ENCODE measurements around the gene LRRC56. TPM values are rescaled to one million over a fixed set of nuclear protein-coding genes. Genes with fewer than 3 reads are reported as not detected.
A peak's percentile ranks its signal among the peaks of the same experiment; 100 is the strongest.

LRRC56 gene
- total and polyA plus RNA-seq, 2 of the 13 experiments (the other 11 are each of a cell fraction or from before 2014, with no cell fraction given): 0.11 to 0.29 TPM

DNA sequence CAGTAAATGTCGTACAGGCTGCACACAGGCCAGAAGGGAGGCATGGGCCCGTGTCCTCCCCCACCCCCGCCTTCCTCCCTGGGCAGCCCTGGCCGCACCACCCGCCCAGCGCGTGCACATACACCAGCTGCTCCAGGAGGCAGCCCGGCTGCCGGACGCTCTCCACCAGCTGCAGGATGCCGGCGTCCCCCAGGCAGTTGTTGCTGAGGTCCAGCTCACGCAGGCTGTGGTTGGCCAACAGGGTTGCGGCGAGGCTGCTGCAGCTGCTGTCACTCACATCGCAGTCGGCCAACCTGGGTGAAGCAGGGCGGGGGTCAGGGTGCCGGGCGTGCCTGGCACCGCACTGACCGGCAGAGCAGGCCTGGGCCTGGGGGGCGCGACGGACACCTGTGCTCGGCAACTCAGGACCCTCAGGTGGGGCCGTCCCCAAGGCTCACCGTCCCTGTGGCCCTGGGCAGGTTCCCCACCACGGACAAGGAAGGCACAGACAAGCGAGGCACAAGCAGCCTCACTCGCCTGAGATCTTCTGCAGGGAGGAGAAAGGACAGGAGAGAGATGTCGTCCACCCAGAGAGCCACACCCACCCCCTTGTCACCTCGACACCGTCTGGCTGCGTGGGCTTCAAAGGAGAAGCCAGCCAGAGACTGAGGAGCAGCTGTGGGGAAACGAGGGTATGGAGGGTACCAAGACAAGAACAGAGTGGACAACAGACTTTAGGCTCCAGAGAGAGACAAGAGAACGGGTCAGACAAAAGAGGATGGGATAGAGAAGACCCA lies 42.4 kb upstream of the LRRC56 start:
- Histone ChIP-seq H3K27ac (ENCODE audit: extremely low read length, insufficient read depth, low read length) (no peak overlapping the region), H3K9me3 (ENCODE audit: low read length) (no peaks in the 10 kb centered on the region), H3K4me2 (ENCODE audit: low read depth, low read length) (no peak overlapping the region), H3K36me3 (replicated peaks in 1 of 2; ENCODE audit: control insufficient read depth in 1 of 2, insufficient read depth in 2 of 2, low read length in 2 of 2) (peaks cover 36 to 49% of the 10 kb centered on the region in 2 experiments), H3K27me3 (ENCODE audit: control insufficient read depth in 1 of 2, insufficient read depth in 2 of 2, low read length in 2 of 2) (no peaks in the 10 kb centered on the region), H4K20me1 (ENCODE audit: insufficient read depth, low read length) (no peaks in the 10 kb centered on the region), H3K79me2 (ENCODE audit: insufficient read depth, low read length) (no peaks in the 10 kb centered on the region), H2AFZ (ENCODE audit: low read length) (no peak overlapping the region), H3K9ac (ENCODE audit: insufficient read depth, low read depth, low read length) (no peak overlapping the region), H3K4me3 (replicated peaks in 1 of 3; ENCODE audit: insufficient read depth in 1 of 3, low read depth in 2 of 3, low read length in 3 of 3) (no peak overlapping the region), H3K4me1 (ENCODE audit: insufficient read depth, low read length) (no peaks in the 10 kb centered on the region)
- FAIRE-seq: no peak
- ATAC-seq: no peak
- CTCF ChIA-PET (ENCODE audit: low intra/inter-chr PET ratio, low total read pairs): no interaction called here
- no TSS peak for BruUV-seq (replicated peaks)
- WGBS (ENCODE audit: low lambda C conversion rate): 94% methylated on average over 18 of the region's 37 CpGs
- intact Hi-C loops (cut with micrococcal nuclease; ENCODE audit: unreplicated experiment) (no loop called here), in situ Hi-C loops (cut with HindIII; ENCODE audit: extremely low pct_ligation_motif_present, low pct_unique_long_range_greater_than_20kb) (no loop called here)
- POLR2A ChIA-PET: no interaction called here
- TF ChIP-seq ZNF501 (CRISPR knock-in tag; IDR thresholded peaks at IDR 0.05) (no peak), TARDBP (CRISPR knock-in tag; IDR thresholded peaks at IDR 0.05) (peak; percentile 47), NFYB (CRISPR knock-in tag; IDR thresholded peaks at IDR 0.05) (no peak), RBFOX2 (IDR thresholded peaks at IDR 0.05; ENCODE audit: low read depth, low read length) (peak; percentile 42; the same call in 1 of the 2 replicates), AGO2 (optimal IDR thresholded peaks at IDR 0.05; ENCODE audit: low read depth, low read length) (peak; percentile 86), ZC3H13 (CRISPR knock-in tag; IDR thresholded peaks at IDR 0.05) (0 out of 2 replicates have a peak, but pooled peaks have one; percentile 25)
- no peak for DNase-seq (ENCODE audit: low spot score)

DNA sequence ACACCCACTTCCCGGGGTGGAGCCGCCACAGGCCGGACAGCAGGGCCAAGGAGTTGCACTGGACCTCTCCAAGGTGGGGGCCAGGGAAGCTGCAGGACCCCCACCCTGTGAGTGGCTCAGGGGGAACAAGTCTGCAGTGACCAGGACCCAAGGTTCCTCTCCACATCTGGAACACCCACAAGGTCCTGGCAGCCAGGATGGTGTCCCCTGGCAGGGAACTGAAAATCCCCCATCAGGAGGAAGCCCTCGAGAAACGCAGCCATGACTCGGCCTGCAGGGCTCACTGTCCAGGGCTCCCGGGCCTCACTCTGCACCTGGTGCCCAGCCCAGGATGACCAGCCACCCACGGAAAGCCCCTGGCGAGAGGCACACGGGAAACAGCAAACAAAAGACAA lies 41.8 kb upstream of the LRRC56 start:
- Histone ChIP-seq H3K27ac (ENCODE audit: extremely low read length, insufficient read depth, low read length) (no peak overlapping the region), H3K27me3 (ENCODE audit: control insufficient read depth in 1 of 2, insufficient read depth in 2 of 2, low read length in 2 of 2) (no peaks in the 10 kb centered on the region), H3K9ac (ENCODE audit: insufficient read depth, low read depth, low read length) (no peak overlapping the region), H3K36me3 (replicated peaks in 1 of 2; ENCODE audit: control insufficient read depth in 1 of 2, insufficient read depth in 2 of 2, low read length in 2 of 2) (peaks cover 38 to 51% of the 10 kb centered on the region in 2 experiments), H3K4me3 (replicated peaks in 1 of 3; ENCODE audit: insufficient read depth in 1 of 3, low read depth in 2 of 3, low read length in 3 of 3) (no peak overlapping the region), H3K4me1 (ENCODE audit: insufficient read depth, low read length) (no peaks in the 10 kb centered on the region), H3K4me2 (ENCODE audit: low read depth, low read length) (no peak overlapping the region), H3K9me3 (ENCODE audit: low read length) (no peaks in the 10 kb centered on the region), H3K79me2 (ENCODE audit: insufficient read depth, low read length) (no peaks in the 10 kb centered on the region), H2AFZ (ENCODE audit: low read length) (no peak overlapping the region), H4K20me1 (ENCODE audit: insufficient read depth, low read length) (no peaks in the 10 kb centered on the region)
- FAIRE-seq (no peak), ATAC-seq (no peak), DNase-seq (ENCODE audit: low spot score) (no peak)
- POLR2A ChIA-PET: no interaction called here
- no peak for TF ChIP-seq ZFP1 (CRISPR knock-in tag; IDR thresholded peaks at IDR 0.05)
- TF ChIP-seq, protein P1, sequence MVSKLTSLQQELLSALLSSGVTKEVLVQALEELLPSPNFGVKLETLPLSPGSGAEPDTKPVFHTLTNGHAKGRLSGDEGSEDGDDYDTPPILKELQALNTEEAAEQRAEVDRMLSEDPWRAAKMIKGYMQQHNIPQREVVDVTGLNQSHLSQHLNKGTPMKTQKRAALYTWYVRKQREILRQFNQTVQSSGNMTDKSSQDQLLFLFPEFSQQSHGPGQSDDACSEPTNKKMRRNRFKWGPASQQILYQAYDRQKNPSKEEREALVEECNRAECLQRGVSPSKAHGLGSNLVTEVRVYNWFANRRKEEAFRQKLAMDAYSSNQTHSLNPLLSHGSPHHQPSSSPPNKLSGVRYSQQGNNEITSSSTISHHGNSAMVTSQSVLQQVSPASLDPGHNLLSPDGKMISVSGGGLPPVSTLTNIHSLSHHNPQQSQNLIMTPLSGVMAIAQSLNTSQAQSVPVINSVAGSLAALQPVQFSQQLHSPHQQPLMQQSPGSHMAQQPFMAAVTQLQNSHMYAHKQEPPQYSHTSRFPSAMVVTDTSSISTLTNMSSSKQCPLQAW (CRISPR knock-in tag; IDR thresholded peaks at IDR 0.05): no peak
- TF ChIP-seq ARNT2 (CRISPR knock-in tag; IDR thresholded peaks at IDR 0.05; ENCODE audit: low read depth): no peak
- TF ChIP-seq, protein P2, sequence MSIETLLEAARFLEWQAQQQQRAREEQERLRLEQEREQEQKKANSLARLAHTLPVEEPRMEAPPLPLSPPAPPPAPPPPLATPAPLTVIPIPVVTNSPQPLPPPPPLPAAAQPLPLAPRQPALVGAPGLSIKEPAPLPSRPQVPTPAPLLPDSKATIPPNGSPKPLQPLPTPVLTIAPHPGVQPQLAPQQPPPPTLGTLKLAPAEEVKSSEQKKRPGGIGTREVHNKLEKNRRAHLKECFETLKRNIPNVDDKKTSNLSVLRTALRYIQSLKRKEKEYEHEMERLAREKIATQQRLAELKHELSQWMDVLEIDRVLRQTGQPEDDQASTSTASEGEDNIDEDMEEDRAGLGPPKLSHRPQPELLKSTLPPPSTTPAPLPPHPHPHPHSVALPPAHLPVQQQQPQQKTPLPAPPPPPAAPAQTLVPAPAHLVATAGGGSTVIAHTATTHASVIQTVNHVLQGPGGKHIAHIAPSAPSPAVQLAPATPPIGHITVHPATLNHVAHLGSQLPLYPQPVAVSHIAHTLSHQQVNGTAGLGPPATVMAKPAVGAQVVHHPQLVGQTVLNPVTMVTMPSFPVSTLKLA (IDR thresholded peaks at IDR 0.05): no peak
- TF ChIP-seq ETV5 (CRISPR knock-in tag; IDR thresholded peaks at IDR 0.05; ENCODE audit: borderline replicate concordance): no peak
- TF ChIP-seq ZNF660 (CRISPR knock-in tag; IDR thresholded peaks at IDR 0.05; ENCODE audit: borderline replicate concordance, low read depth): no peak
- no peak for TF ChIP-seq ZNF782 (CRISPR knock-in tag; IDR thresholded peaks at IDR 0.05; ENCODE audit: borderline replicate concordance)
- WGBS (ENCODE audit: low lambda C conversion rate): 95% methylated on average over 10 of the region's 10 CpGs
- in situ Hi-C loops (cut with HindIII; ENCODE audit: extremely low pct_ligation_motif_present, low pct_unique_long_range_greater_than_20kb) (no loop called here), intact Hi-C loops (cut with micrococcal nuclease; ENCODE audit: unreplicated experiment) (no loop called here)
- no TSS peak for BruUV-seq (replicated peaks)
- CTCF ChIA-PET (ENCODE audit: low intra/inter-chr PET ratio, low total read pairs): no interaction called here
